CD4-positive, alpha-beta T cell treated with Interleukin-15 for 4 hours (primary cell): ENCODE results near the gene CCNT1.

Experiments
- DNase-seq: peaks from one replicate; pipeline ENCODE4 v3.0.0-alpha.2; 2020; ENCODE audit warnings: low spot score

The CCNT1 gene

GRCh38 chr12:48640854-48641253 is 75.7 kb downstream of the CCNT1 start:
- DNase-seq, result no peak

GRCh38 chr12:48640428-48640827 is 76.1 kb downstream of the CCNT1 start:
- no peak for DNase-seq
